Measurements from ENCODE around the gene HNRNPAB. TPM values are rescaled to one million over a fixed set of nuclear protein-coding genes. Genes with fewer than 3 reads are reported as not detected.

Gene HNRNPAB
- total RNA-seq, 4 donors from 2014 or later = 74.8 to 135 (median 81.4) TPM

DNA sequence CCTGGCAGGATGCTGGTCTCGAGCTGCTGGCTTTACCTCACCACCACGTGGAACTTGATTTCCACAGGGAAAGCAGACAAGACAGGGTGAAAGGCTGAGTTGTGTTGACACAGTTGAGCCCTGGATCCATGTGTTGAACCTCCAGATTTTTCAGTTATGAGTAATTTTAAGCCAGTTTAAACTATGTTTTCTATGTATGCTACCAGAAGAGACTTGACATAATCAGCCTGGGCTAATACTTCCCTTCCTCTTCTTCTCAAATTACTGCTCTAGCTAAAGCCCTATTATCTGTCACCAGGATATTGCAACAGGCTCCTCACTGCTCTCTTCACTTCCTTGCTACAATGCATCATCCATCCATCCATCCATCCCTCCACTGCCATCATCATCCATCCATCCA is 40.2 kb downstream of the HNRNPAB start:
- no peaks in the 10 kb centered on the region for H3K36me3 ChIP-seq
- H3K9me3 ChIP-seq = no peaks in the 10 kb centered on the region
- H3K27me3 ChIP-seq = no peaks in the 10 kb centered on the region
- H3K4me3 ChIP-seq = no peak overlapping the region
- no peak for DNase-seq
- no peak overlapping the region for H3K27ac ChIP-seq
- TF ChIP-seq POLR2A (IDR thresholded peaks at IDR 0.05) = no peak
- TF ChIP-seq, protein P1, sequence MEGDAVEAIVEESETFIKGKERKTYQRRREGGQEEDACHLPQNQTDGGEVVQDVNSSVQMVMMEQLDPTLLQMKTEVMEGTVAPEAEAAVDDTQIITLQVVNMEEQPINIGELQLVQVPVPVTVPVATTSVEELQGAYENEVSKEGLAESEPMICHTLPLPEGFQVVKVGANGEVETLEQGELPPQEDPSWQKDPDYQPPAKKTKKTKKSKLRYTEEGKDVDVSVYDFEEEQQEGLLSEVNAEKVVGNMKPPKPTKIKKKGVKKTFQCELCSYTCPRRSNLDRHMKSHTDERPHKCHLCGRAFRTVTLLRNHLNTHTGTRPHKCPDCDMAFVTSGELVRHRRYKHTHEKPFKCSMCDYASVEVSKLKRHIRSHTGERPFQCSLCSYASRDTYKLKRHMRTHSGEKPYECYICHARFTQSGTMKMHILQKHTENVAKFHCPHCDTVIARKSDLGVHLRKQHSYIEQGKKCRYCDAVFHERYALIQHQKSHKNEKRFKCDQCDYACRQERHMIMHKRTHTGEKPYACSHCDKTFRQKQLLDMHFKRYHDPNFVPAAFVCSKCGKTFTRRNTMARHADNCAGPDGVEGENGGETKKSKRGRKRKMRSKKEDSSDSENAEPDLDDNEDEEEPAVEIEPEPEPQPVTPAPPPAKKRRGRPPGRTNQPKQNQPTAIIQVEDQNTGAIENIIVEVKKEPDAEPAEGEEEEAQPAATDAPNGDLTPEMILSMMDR (IDR thresholded peaks at IDR 0.05) = no peak
- H3K4me1 ChIP-seq = peaks cover 0 to 11% (median 3%) of the 10 kb centered on the region in 4 donors

DNA sequence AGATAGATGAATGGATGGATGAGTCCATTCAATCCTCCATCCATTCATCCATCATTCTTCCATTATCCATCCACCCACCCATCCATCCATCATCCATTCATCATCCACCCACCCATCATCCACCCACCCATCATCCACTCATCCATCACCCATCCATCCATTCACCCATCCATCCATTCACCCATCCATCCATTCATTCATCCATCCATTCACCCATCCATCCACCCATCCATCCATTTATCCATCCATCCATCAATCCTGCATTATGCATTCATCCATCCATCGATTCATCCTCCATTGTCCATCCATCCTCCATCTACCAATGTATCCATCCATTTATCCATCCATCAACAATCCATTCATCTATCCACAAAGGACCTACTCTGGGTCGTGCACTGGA is 41.1 kb downstream of the HNRNPAB start:
- no peak for DNase-seq
- no peaks in the 10 kb centered on the region for H3K9me3 ChIP-seq
- no peaks in the 10 kb centered on the region for H3K36me3 ChIP-seq
- H3K4me1 ChIP-seq = peaks cover 0 to 5% (median under 1%) of the 10 kb centered on the region in 4 donors
- no peak overlapping the region for H3K27ac ChIP-seq
- H3K4me3 ChIP-seq = no peak overlapping the region
- TF ChIP-seq, protein P1 (IDR thresholded peaks at IDR 0.05) = no peak
- TF ChIP-seq POLR2A (IDR thresholded peaks at IDR 0.05) = no peak
- H3K27me3 ChIP-seq = no peaks in the 10 kb centered on the region

DNA sequence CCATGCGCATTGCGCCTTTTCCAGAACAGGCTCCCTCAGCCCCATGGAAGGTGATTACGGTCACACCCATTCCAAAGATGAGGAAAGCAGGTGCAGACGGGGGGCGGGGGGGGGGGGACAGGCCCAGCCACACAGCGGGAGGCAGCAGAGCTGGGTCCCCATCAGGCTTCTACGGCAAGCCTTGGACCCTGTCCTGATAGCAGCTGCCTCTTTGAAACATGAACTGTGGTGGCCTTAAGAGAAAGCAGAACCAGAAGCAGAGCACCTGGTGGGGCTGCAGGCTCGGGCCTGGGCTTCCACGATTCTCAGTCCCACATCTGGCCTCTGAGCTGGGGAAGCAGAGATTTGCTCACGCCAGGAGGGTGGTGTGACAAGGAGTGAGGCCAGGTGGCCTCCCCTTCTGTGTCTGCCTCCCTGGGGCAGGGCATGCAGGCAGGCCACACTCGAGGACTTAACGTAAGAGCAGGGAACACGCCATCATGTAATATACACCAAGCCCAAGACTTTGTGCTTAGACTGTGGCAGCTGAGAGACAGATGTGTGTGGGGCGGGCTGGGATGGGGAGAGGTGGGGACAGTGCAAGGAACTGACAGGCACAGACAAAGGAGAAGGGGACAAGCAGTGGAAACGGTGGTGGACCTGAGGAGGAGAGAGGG is 42.4 kb downstream of the HNRNPAB start:
- no peak for DNase-seq
- Histone ChIP-seq H3K9me3 (no peaks in the 10 kb centered on the region), H3K4me3 (no peak overlapping the region), H3K27ac (no peak overlapping the region), H3K27me3 (no peaks in the 10 kb centered on the region), H3K36me3 (no peaks in the 10 kb centered on the region), H3K4me1 (no peaks in the 10 kb centered on the region)
- TF ChIP-seq POLR2A (IDR thresholded peaks at IDR 0.05) = no peak
- TF ChIP-seq, protein P1 (IDR thresholded peaks at IDR 0.05) = no peak

DNA sequence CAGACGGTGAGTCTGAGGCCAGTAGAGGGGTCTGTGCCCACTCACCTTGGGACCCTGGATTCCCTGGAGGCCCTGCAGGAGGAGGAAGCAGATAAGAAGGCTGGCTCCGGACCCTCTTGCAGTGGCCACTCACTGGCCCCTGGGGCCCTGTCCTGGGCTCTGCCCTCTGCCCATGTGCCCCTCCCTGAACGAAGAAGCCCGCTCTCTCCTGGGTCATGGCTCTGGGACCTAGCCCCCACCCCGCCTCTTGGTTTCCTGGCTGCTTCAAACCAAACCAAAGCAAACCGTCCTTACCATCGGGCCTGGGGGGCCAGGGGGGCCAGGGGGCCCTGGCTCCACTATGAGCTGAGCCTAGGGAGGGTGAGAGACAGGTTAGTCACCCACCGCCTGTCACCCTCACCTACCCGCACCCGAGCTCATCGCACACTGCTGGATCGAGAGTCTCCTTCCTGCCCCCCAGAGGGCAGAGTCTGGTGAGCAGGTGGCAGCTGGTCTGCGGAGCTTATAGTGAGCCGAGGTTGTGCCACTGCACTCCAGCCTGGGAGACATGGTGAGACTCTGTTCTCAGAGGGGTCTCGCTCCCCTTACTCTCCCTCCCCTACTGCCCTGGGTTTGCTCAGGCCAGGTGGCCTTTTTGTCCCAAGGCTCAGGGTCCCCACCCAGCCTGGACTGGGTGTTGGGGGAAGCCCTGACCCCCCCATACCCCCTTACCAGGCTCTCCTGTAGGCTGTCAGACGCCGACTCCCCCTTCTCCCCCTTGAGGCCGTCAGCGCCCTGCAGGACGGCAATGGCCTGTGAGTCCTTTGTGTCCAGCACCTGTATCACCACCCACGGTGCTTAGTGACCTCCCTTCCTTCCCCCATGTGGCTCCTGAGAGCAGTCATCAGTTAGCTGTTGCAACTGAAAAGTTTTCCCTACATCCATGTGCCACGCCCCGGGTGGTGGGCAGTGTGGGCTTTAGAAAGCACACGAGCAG is 43.4 kb downstream of the HNRNPAB start:
- H3K27me3 ChIP-seq = no peaks in the 10 kb centered on the region
- H3K4me1 ChIP-seq = no peaks in the 10 kb centered on the region
- H3K4me3 ChIP-seq = no peak overlapping the region
- no peak for DNase-seq
- no peak overlapping the region for H3K27ac ChIP-seq
- no peaks in the 10 kb centered on the region for H3K36me3 ChIP-seq
- H3K9me3 ChIP-seq = no peaks in the 10 kb centered on the region
- TF ChIP-seq, protein P1 (IDR thresholded peaks at IDR 0.05) = no peak
- no peak for TF ChIP-seq POLR2A (IDR thresholded peaks at IDR 0.05)

DNA sequence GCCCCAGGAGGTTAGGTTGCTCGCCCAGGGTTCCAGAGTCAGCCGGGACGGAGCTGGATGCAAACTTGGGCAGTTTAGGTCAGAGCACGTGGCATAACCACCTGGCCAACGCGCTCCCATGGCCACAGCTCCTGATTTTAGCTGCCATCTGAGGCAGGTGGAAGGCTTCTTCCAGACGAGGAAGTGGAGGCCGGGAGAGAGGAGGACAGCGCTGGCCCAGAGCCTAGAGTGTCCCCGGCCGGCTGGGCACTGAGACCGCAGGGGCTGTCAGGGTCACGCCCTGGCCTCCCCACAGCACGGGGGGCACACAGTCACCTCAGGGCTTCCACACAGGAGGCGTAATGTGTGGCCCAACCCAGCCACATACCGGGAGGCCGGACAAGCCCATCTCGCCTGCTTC is 44.4 kb downstream of the HNRNPAB start:
- no peak overlapping the region for H3K4me3 ChIP-seq
- no peaks in the 10 kb centered on the region for H3K27me3 ChIP-seq
- no peaks in the 10 kb centered on the region for H3K9me3 ChIP-seq
- TF ChIP-seq, protein P1 (IDR thresholded peaks at IDR 0.05) = no peak
- no peak for TF ChIP-seq POLR2A (IDR thresholded peaks at IDR 0.05)
- no peak for DNase-seq
- no peaks in the 10 kb centered on the region for H3K4me1 ChIP-seq
- no peaks in the 10 kb centered on the region for H3K36me3 ChIP-seq
- H3K27ac ChIP-seq = no peak overlapping the region
